Uterus (tissue), 4 donors: ENCODE results near the gene ARFGEF3. TPM values are rescaled to one million over a fixed set of nuclear protein-coding genes. Genes with fewer than 3 reads are reported as not detected.

ENCODE experiments used
- DNase-seq, 2 donors: peaks; one replicate each; pipeline ENCODE4 v3.0.0-alpha.2; 2019 to 2020
- H3K27ac ChIP-seq, 2 donors: fragments of 200-600 bp; sonication (generic); 1 replicate in 1 of 2; 2 replicates in 1 of 2; pipeline ENCODE4 v1.5.1; 2016 to 2018
- H3K27me3 ChIP-seq, 2 donors: fragments of 200-600 bp; sonication (generic); one replicate each; pipeline ENCODE4 v1.5.1; 2018 to 2019; ENCODE audit warnings: control low read depth in 1 of 2
- H3K36me3 ChIP-seq, 2 donors: fragments of 200-600 bp; sonication (generic); one replicate each; pipeline ENCODE4 v1.5.1; 2019; ENCODE audit warnings: control low read depth in 1 of 2
- H3K4me1 ChIP-seq, 2 donors: fragments of 200-600 bp; sonication (generic); one replicate each; pipeline ENCODE4 v1.5.1; 2018 to 2019; ENCODE audit warnings: control low read depth in 1 of 2
- H3K4me3 ChIP-seq, 2 donors: fragments of 200-600 bp; sonication (generic); 1 replicate in 1 of 2; 2 replicates in 1 of 2; pipeline ENCODE4 v1.5.1; 2018 to 2019; ENCODE audit warnings: mild to moderate bottlenecking in 1 of 2
- H3K9me3 ChIP-seq, 2 donors: fragments of 200-600 bp; sonication (generic); one replicate each; pipeline ENCODE4 v1.5.1; 2019; ENCODE audit warnings: control low read depth in 1 of 2
- CTCF ChIP-seq, 4 experiments: fragments of 200-600 bp in 2 of 4; fragments of 450-650 bp in 2 of 4; sonication (generic) in 2 of 4; IDR thresholded peaks; one replicate each; pipeline ENCODE4 v1.5.1; 2016 to 2019; ENCODE audit warnings: antibody characterized with exemption in 4 of 4, mild to moderate bottlenecking in 2 of 4, moderate library complexity in 1 of 4
- POLR2A ChIP-seq, 2 donors: fragments of 450-650 bp; IDR thresholded peaks; one replicate each; pipeline ENCODE4 v1.6.1; 2016; ENCODE audit warnings: antibody characterized with exemption in 2 of 2, mild to moderate bottlenecking in 1 of 2, moderate library complexity in 1 of 2
- intact Hi-C: fragments of 100-400 bp; cut with DNase I; formaldehyde crosslinking; loops from one replicate; pipeline ENCODE4 v1.15.1; 2023; ENCODE audit warnings: low total_unique reads
- total RNA-seq, 4 donors: library from RNA; depleted of rRNA in 3 of 4; stranded (reverse); fragments of >200 nt in 3 of 4; gene quantifications; one replicate each; pipeline versions ENCODE4 v1.1.0 to v1.2.4, GENCODE V29; 2014 to 2023
- donor health status: DM: yes; HTN: yes; CAD: no.

The ARFGEF3 gene
- total RNA-seq, 4 donors from 2014 or later: 0.88 to 5.8 (median 2.4) TPM

- H3K4me1 ChIP-seq: no peaks in the 10 kb centered on the region
- no peak overlapping the region for H3K27ac ChIP-seq
- no peaks in the 10 kb centered on the region for H3K36me3 ChIP-seq
- H3K4me3 ChIP-seq: no peak overlapping the region
- H3K9me3 ChIP-seq: no peaks in the 10 kb centered on the region
- intact Hi-C loops: no loop called here
- H3K27me3 ChIP-seq: no peaks in the 10 kb centered on the region
- TF ChIP-seq CTCF (IDR thresholded peaks at IDR 0.05) (no peak), POLR2A (IDR thresholded peaks at IDR 0.05) (no peak)
- DNase-seq: no peak
Observed at GRCh38 chr6:138124096-138124495, 37.6 kb upstream of the ARFGEF3 start.

- no peak for TF ChIP-seq POLR2A (IDR thresholded peaks at IDR 0.05)
- no peaks in the 10 kb centered on the region for H3K4me1 ChIP-seq
- H3K36me3 ChIP-seq: no peaks in the 10 kb centered on the region
- H3K27ac ChIP-seq: no peak overlapping the region
- intact Hi-C loops: no loop called here
- no peak overlapping the region for H3K4me3 ChIP-seq
- no peaks in the 10 kb centered on the region for H3K9me3 ChIP-seq
- no peaks in the 10 kb centered on the region for H3K27me3 ChIP-seq
- DNase-seq: no peak
Observed at GRCh38 chr6:138128096-138128495, 33.6 kb upstream of the ARFGEF3 start.

GRCh38 chr6:138129190-138129589 lies 32.5 kb upstream of the ARFGEF3 start:
- DNase-seq: no peak
- Histone ChIP-seq H3K27ac (no peak overlapping the region), H3K4me1 (no peaks in the 10 kb centered on the region), H3K4me3 (no peak overlapping the region), H3K9me3 (no peaks in the 10 kb centered on the region), H3K36me3 (no peaks in the 10 kb centered on the region), H3K27me3 (no peaks in the 10 kb centered on the region)
- no peak for TF ChIP-seq POLR2A (IDR thresholded peaks at IDR 0.05)
- TF ChIP-seq CTCF (IDR thresholded peaks at IDR 0.05): no peak
- intact Hi-C loops: no loop called here

GRCh38 chr6:138142806-138143205 lies 18.9 kb upstream of the ARFGEF3 start:
- Histone ChIP-seq H3K4me3 (no peak overlapping the region), H3K27ac (no peak overlapping the region), H3K4me1 (no peaks in the 10 kb centered on the region), H3K9me3 (no peaks in the 10 kb centered on the region), H3K27me3 (peaks cover 0 to 6% of the 10 kb centered on the region in 2 donors), H3K36me3 (no peaks in the 10 kb centered on the region)
- no peak for DNase-seq
- TF ChIP-seq CTCF (IDR thresholded peaks at IDR 0.05) (no peak), POLR2A (IDR thresholded peaks at IDR 0.05) (no peak)
- intact Hi-C loops: no loop called here

- intact Hi-C loops: no loop called here
- Histone ChIP-seq H3K27me3 (peaks cover 0 to under 1% of the 10 kb centered on the region in 2 donors), H3K4me3 (no peak overlapping the region), H3K4me1 (no peaks in the 10 kb centered on the region), H3K27ac (no peak overlapping the region), H3K36me3 (no peaks in the 10 kb centered on the region), H3K9me3 (no peaks in the 10 kb centered on the region)
- no peak for DNase-seq
- TF ChIP-seq CTCF (IDR thresholded peaks at IDR 0.05): no peak
- no peak for TF ChIP-seq POLR2A (IDR thresholded peaks at IDR 0.05)
Observed at GRCh38 chr6:138145402-138145801, 16.3 kb upstream of the ARFGEF3 start.

- Histone ChIP-seq H3K4me3 (no peak overlapping the region), H3K4me1 (no peaks in the 10 kb centered on the region), H3K27me3 (no peaks in the 10 kb centered on the region), H3K9me3 (no peaks in the 10 kb centered on the region), H3K36me3 (no peaks in the 10 kb centered on the region), H3K27ac (no peak overlapping the region)
- no peak for DNase-seq
- TF ChIP-seq POLR2A (IDR thresholded peaks at IDR 0.05): no peak
- no peak for TF ChIP-seq CTCF (IDR thresholded peaks at IDR 0.05)
- intact Hi-C loops: no loop called here
Observed at GRCh38 chr6:138146544-138146943, 15.2 kb upstream of the ARFGEF3 start.
